ENCODE data around the gene GREB1.

DNA sequence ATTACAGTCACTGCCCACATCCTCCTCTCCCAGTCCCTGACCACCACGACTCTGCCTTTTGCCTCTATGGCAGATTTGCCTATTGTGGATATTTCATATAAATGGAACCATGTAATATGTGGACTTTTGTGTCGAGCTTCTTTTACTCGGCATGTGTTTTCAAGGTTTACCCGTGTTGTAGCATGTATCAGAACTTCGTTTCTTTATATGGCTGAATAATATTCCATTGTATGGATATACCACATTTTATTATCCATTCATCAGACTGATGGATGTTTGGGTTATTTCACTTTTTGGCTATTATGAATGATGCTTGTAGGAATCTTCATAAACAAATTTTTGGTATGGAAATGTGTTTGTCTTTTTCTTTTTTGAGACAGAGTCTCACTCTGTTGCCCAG, 43.7 kb upstream of the GREB1 start:
- TF ChIP-seq, protein P1, sequence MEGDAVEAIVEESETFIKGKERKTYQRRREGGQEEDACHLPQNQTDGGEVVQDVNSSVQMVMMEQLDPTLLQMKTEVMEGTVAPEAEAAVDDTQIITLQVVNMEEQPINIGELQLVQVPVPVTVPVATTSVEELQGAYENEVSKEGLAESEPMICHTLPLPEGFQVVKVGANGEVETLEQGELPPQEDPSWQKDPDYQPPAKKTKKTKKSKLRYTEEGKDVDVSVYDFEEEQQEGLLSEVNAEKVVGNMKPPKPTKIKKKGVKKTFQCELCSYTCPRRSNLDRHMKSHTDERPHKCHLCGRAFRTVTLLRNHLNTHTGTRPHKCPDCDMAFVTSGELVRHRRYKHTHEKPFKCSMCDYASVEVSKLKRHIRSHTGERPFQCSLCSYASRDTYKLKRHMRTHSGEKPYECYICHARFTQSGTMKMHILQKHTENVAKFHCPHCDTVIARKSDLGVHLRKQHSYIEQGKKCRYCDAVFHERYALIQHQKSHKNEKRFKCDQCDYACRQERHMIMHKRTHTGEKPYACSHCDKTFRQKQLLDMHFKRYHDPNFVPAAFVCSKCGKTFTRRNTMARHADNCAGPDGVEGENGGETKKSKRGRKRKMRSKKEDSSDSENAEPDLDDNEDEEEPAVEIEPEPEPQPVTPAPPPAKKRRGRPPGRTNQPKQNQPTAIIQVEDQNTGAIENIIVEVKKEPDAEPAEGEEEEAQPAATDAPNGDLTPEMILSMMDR (IDR thresholded peaks at IDR 0.05), result no peak
- TF ChIP-seq POLR2A (IDR thresholded peaks at IDR 0.05), result no peak

All from tibial nerve (tissue), 3 donors.